Osteoblast (primary cell): ENCODE data around the gene GAS2. TPM values are rescaled to one million over a fixed set of nuclear protein-coding genes. Genes with fewer than 3 reads are reported as not detected.

Source experiments
- DNase-seq: peaks from one replicate; pipeline ENCODE4 v3.0.0; 2011; ENCODE audit warnings: low spot score, mixed read lengths; ENCODE audit not compliant: insufficient read length; ENCODE audit errors: missing footprints
- H2AFZ ChIP-seq: 2 replicates; pipeline ENCODE4 v1.6.0; 2011; ENCODE audit warnings: mild to moderate bottlenecking, low read length
- H3K27ac ChIP-seq: 2 replicates; pipeline ENCODE4 v1.5.1; 2011; ENCODE audit warnings: mild to moderate bottlenecking, low read depth, low read length, moderate library complexity
- H3K27me3 ChIP-seq: 2 replicates; pipeline ENCODE4 v1.6.0; 2012; ENCODE audit warnings: mild to moderate bottlenecking, control low read depth, inconsistent platforms, low read length, moderate library complexity; ENCODE audit not compliant: insufficient read depth
- H3K36me3 ChIP-seq: 2 replicates; pipeline ENCODE4 v1.5.1; 2011; ENCODE audit warnings: mild to moderate bottlenecking, low read length, control low read depth, moderate library complexity; ENCODE audit not compliant: insufficient read depth
- H3K4me1 ChIP-seq: 2 replicates; pipeline ENCODE4 v1.5.1; 2011; ENCODE audit warnings: mild to moderate bottlenecking, low read length, control low read depth, moderate library complexity; ENCODE audit not compliant: insufficient read depth
- H3K4me2 ChIP-seq: 2 replicates; pipeline ENCODE4 v1.6.0; 2011; ENCODE audit warnings: mild to moderate bottlenecking, low read length; ENCODE audit not compliant: insufficient read depth
- H3K4me3 ChIP-seq: fragments of 200-600 bp; sonication (generic); 3 replicates; pipeline ENCODE4 v1.5.1; 2012; ENCODE audit warnings: mild to moderate bottlenecking, low read length, inconsistent platforms; ENCODE audit not compliant: insufficient read depth
- H3K79me2 ChIP-seq: 2 replicates; pipeline ENCODE4 v1.6.0; 2012; ENCODE audit warnings: mild to moderate bottlenecking, low read length, control low read depth, inconsistent platforms; ENCODE audit not compliant: insufficient read depth
- H3K9me3 ChIP-seq: 2 replicates; pipeline ENCODE4 v1.5.1; 2011; ENCODE audit warnings: low read depth, low read length, control low read depth
- H4K20me1 ChIP-seq: 2 replicates; pipeline ENCODE4 v1.6.0; 2012; ENCODE audit warnings: mild to moderate bottlenecking, low read length, control low read depth; ENCODE audit not compliant: insufficient read depth
- CTCF ChIP-seq: IDR thresholded peaks from 2 replicates; pipeline ENCODE4 v1.5.1; 2011; ENCODE audit warnings: mild to moderate bottlenecking, low read depth, low read length, moderate library complexity; ENCODE audit errors: extremely low read depth
- small RNA-seq: library from RNA; depleted of rRNA; stranded (forward); fragments of <200 nt; gene quantifications from one replicate; pipeline ENCODE3, GENCODE V24; 2012
- total RNA-seq: library from RNA; depleted of rRNA; stranded (reverse); fragments of >200 nt; gene quantifications from 2 replicates; pipeline ENCODE4 v1.2.3, GENCODE V29; 2012

GAS2 gene
- total RNA-seq, 1 donor: 0.36 TPM

GRCh38 chr11:22846726-22847125, 180.3 kb downstream of the GAS2 start:
- TF ChIP-seq CTCF: no peak
- Histone ChIP-seq H2AFZ (no peak overlapping the region), H3K27ac (no peak overlapping the region), H3K36me3 (no peaks in the 10 kb centered on the region), H3K9me3 (no peaks in the 10 kb centered on the region), H3K4me3 (no peak overlapping the region), H3K4me1 (no peaks in the 10 kb centered on the region), H4K20me1 (no peaks in the 10 kb centered on the region), H3K27me3 (no peaks in the 10 kb centered on the region), H3K4me2 (no peak overlapping the region), H3K79me2 (no peaks in the 10 kb centered on the region)
- no peak for DNase-seq

GRCh38 chr11:22851477-22851876, 185.1 kb downstream of the GAS2 start:
- Histone ChIP-seq H3K79me2 (no peaks in the 10 kb centered on the region), H3K4me2 (no peak overlapping the region), H3K4me3 (no peak overlapping the region), H3K27me3 (no peaks in the 10 kb centered on the region), H3K27ac (no peak overlapping the region), H4K20me1 (no peaks in the 10 kb centered on the region), H3K9me3 (no peaks in the 10 kb centered on the region), H3K4me1 (no peaks in the 10 kb centered on the region), H2AFZ (no peak overlapping the region), H3K36me3 (no peaks in the 10 kb centered on the region)
- TF ChIP-seq CTCF: no peak
- DNase-seq: no peak

- Histone ChIP-seq H2AFZ (no peak overlapping the region), H3K27ac (no peak overlapping the region), H3K4me3 (no peak overlapping the region), H3K79me2 (no peaks in the 10 kb centered on the region), H3K9me3 (no peaks in the 10 kb centered on the region), H3K36me3 (no peaks in the 10 kb centered on the region), H3K27me3 (no peaks in the 10 kb centered on the region), H3K4me2 (no peak overlapping the region), H3K4me1 (no peaks in the 10 kb centered on the region), H4K20me1 (no peaks in the 10 kb centered on the region)
- no peak for TF ChIP-seq CTCF
- DNase-seq: no peak
These were observed 193.3 kb downstream of the GAS2 start for GRCh38 chr11:22859756-22860155.

- no peak within 1 kb of the TSS for H2AFZ ChIP-seq
- no peaks in the 10 kb centered on the region for H3K4me1 ChIP-seq
- H4K20me1 ChIP-seq: no peaks in the 10 kb centered on the region
- H3K79me2 ChIP-seq: no peaks in the 10 kb centered on the region
- no peak within 1 kb of the TSS for H3K4me2 ChIP-seq
- no peak for TF ChIP-seq CTCF
- no peak within 1 kb of the TSS for H3K27ac ChIP-seq
- H3K36me3 ChIP-seq: no peaks in the 10 kb centered on the region
- no peak for DNase-seq
- H3K27me3 ChIP-seq: no peaks in the 10 kb centered on the region
- H3K4me3 ChIP-seq: no peak within 1 kb of the TSS
- no peaks in the 10 kb centered on the region for H3K9me3 ChIP-seq
These were observed 193.8 kb downstream of the GAS2 start, which contains the start of gene CCDC179 for GRCh38 chr11:22860241-22860640. TSS of gene CCDC179 (minus strand) at chr11:22860474. CDS start at chr11:22860421, 53 bp downstream.

Small RNA genes within 50 kb of the gene (small RNA-seq; reads per million reads assigned to genes)
- gene RNA5SP338: 2.5 reads per million, percentile 72 among the genes with 10 or more reads in this experiment

Other genes with a start within 250 kb of the GAS2 start
- 11.5 and 13.4 TPM in 2 replicates for gene FANCF, start 40.8 kb upstream of the GAS2 start, total RNA-seq
- gene SVIP, start 163.2 kb downstream of the GAS2 start, total RNA-seq: 1.8 and 2.9 TPM in 2 replicates
- not detected in 2 replicates for gene CCDC179, start 193.9 kb downstream of the GAS2 start, total RNA-seq